B cell (primary cell): ENCODE measurements around the gene COMMD4. TPM values are rescaled to one million over a fixed set of nuclear protein-coding genes. Genes with fewer than 3 reads are reported as not detected.

ENCODE experiments used
- ATAC-seq: fragments of 200-7000 bp; cut with Tn5 transposase; one replicate; pipeline ENCODE4 v1.10.0; 2021; ENCODE audit warnings: low read depth, mild to moderate bottlenecking, moderate number of reproducible peaks, moderate library complexity
- CTCF ChIA-PET: fragments of 350-600 bp; sonication (Branson Sonifier 250); formaldehyde crosslinking; loops from one replicate; lab custom pipeline; 2021; ENCODE audit warnings: antibody characterized with exemption, inconsistent platforms; lab: Charles Lee
- POLR2A ChIA-PET: fragments of 350-600 bp; sonication (Branson Sonifier 250); formaldehyde crosslinking; loops from one replicate; lab custom pipeline; 2021; ENCODE audit warnings: antibody characterized with exemption; lab: Charles Lee
- DNase-seq: peaks from one replicate; pipeline ENCODE4 v3.0.0; 2013
- H2AFZ ChIP-seq: 2 replicates; pipeline ENCODE4 v1.6.1; 2012; ENCODE audit warnings: mild to moderate bottlenecking, low read depth, low read length; ENCODE audit not compliant: insufficient read depth, poor library complexity, severe bottlenecking
- H3K27ac ChIP-seq, 2 donors: 1 replicate in 1 of 2; 2 replicates in 1 of 2; pipeline ENCODE4 v1.5.1; 2012 to 2013; ENCODE audit warnings: low read length in 2 of 2, mild to moderate bottlenecking in 2 of 2, moderate library complexity in 1 of 2
- H3K27me3 ChIP-seq, 4 experiments: fragments of 200-600 bp in 1 of 4; sonication (generic) in 1 of 4; replicated peaks in 1 of 4; 1 replicate in 2 of 4; 2 replicates in 2 of 4; pipeline versions ENCODE4 v1.6.1 to v1.7.0; 2013 to 2016; ENCODE audit warnings: low read length in 3 of 4, mild to moderate bottlenecking in 2 of 4, mixed read lengths in 1 of 4, moderate library complexity in 1 of 4; ENCODE audit not compliant: insufficient read depth in 4 of 4, control insufficient read depth in 3 of 4; ENCODE audit errors: control extremely low read depth in 1 of 4
- H3K36me3 ChIP-seq, 2 experiments: replicated peaks in 1 of 2; 1 replicate in 1 of 2; 2 replicates in 1 of 2; pipeline versions ENCODE4 v1.6.1 to v1.7.1; 2013; ENCODE audit warnings: low read length in 1 of 2; ENCODE audit not compliant: insufficient read depth in 2 of 2, control insufficient read depth in 1 of 2; ENCODE audit errors: control extremely low read depth in 1 of 2, extremely low read depth in 1 of 2
- H3K4me1 ChIP-seq, 2 donors: fragments of 200-600 bp in 1 of 2; sonication (generic) in 1 of 2; 1 replicate in 1 of 2; 2 replicates in 1 of 2; pipeline versions ENCODE4 v1.5.1 to v1.6.1; 2013 to 2017; ENCODE audit warnings: low read length in 2 of 2; ENCODE audit not compliant: control insufficient read depth in 2 of 2, insufficient read depth in 2 of 2
- H3K4me2 ChIP-seq: replicated peaks from 2 replicates; pipeline ENCODE3; 2012; ENCODE audit warnings: mild to moderate bottlenecking, low read depth, low read length; ENCODE audit not compliant: poor library complexity, severe bottlenecking
- H3K4me3 ChIP-seq, 5 experiments: fragments of 200-600 bp in 1 of 5; sonication (generic) in 1 of 5; 1 replicate in 3 of 5; 2 replicates in 2 of 5; pipeline versions ENCODE4 v1.5.1 to v1.7.0; 2011 to 2016; ENCODE audit warnings: low read length in 4 of 5, mild to moderate bottlenecking in 4 of 5, low read depth in 2 of 5, control low read depth in 1 of 5, moderate library complexity in 1 of 5; ENCODE audit not compliant: insufficient read depth in 1 of 5; ENCODE audit errors: control extremely low read depth in 1 of 5, extremely low read depth in 1 of 5
- H3K79me2 ChIP-seq: fragments of 200-600 bp; sonication (generic); one replicate; pipeline ENCODE4 v1.6.0; 2016; ENCODE audit warnings: low read length; ENCODE audit not compliant: control insufficient read depth, insufficient read depth
- H3K9ac ChIP-seq: fragments of 200-600 bp; sonication (generic); 2 replicates; pipeline ENCODE4 v1.6.1; 2017; ENCODE audit warnings: mild to moderate bottlenecking, low read length, moderate library complexity
- H3K9me3 ChIP-seq, 3 donors: one replicate each; pipeline versions ENCODE4 v1.6.1 to v1.7.1; 2013; ENCODE audit warnings: low read length in 2 of 3; ENCODE audit not compliant: control insufficient read depth in 2 of 3, insufficient read depth in 1 of 3; ENCODE audit errors: control extremely low read depth in 1 of 3
- H4K20me1 ChIP-seq: 2 replicates; pipeline ENCODE4 v1.6.0; 2012; ENCODE audit warnings: mild to moderate bottlenecking, low read length; ENCODE audit not compliant: insufficient read depth, control insufficient read depth, poor library complexity, severe bottlenecking
- H3K27ac Mint-ChIP-seq: one replicate; pipeline ENCODE4 v1.8.0; 2021; ENCODE audit warnings: mixed read lengths
- H3K27me3 Mint-ChIP-seq: one replicate; pipeline ENCODE4 v1.8.0; 2021; ENCODE audit warnings: mixed read lengths
- H3K4me1 Mint-ChIP-seq: one replicate; pipeline ENCODE4 v1.8.0; 2021; ENCODE audit warnings: mixed read lengths
- H3K4me3 Mint-ChIP-seq: one replicate; pipeline ENCODE4 v1.8.0; 2021; ENCODE audit warnings: mixed read lengths
- H3K9me3 Mint-ChIP-seq: one replicate; pipeline ENCODE4 v1.8.0; 2022; ENCODE audit warnings: mixed read lengths; ENCODE audit not compliant: insufficient read depth
- CTCF ChIP-seq: fragments of 200-600 bp; IDR thresholded peaks from one replicate; pipeline ENCODE4 v1.8.0; 2022; ENCODE audit warnings: antibody characterized with exemption, mild to moderate bottlenecking
- EZH2 ChIP-seq: IDR thresholded peaks from 2 replicates; pipeline ENCODE4 v1.6.1; 2012; ENCODE audit warnings: borderline replicate concordance, low read depth, mild to moderate bottlenecking, moderate library complexity, low read length; ENCODE audit not compliant: insufficient read depth, poor library complexity, severe bottlenecking
- WGBS: methylation state at CpG from one replicate; pipeline ENCODE4 v1.1.5; 2013; ENCODE audit warnings: missing lambda C conversion rate; ENCODE audit not compliant: insufficient coverage; 5-methylcytosine and 5-hydroxymethylcytosine counted together
- intact Hi-C: fragments of 100-400 bp; cut with micrococcal nuclease; formaldehyde crosslinking; loops from one replicate; pipeline ENCODE4 v1.10.0; 2022
- polyA plus RNA-seq: library from polyadenylated mRNA; depleted of rRNA; stranded (reverse); fragments of >200 nt; gene quantifications from 2 replicates; pipeline ENCODE4 v1.2.3, GENCODE V29; 2012
- total RNA-seq, 2 donors: library from RNA; stranded (reverse); fragments of 120-200 nt in 1 of 2; gene quantifications; 1 replicate in 1 of 2; 2 replicates in 1 of 2; pipeline versions ENCODE4 v1.2.3 to v1.2.4, GENCODE V29; 2013 to 2022

The COMMD4 gene
- total and polyA plus RNA-seq, 2 donors (not counting 1 experiment from before 2014, with no cell fraction given), result 57.9 to 63.5 TPM

- peaks cover 16% of the 10 kb centered on the region for H3K4me1 Mint-ChIP-seq
- Histone ChIP-seq H3K79me2 (no peaks in the 10 kb centered on the region), H3K4me1 (peaks cover 7 to 10% of the 10 kb centered on the region in 2 donors), H3K27me3 (no peaks in the 10 kb centered on the region), H4K20me1 (no peaks in the 10 kb centered on the region), H3K4me3 (no peak overlapping the region), H3K27ac (no peak overlapping the region), H3K9me3 (no peaks in the 10 kb centered on the region), H2AFZ (no peak overlapping the region), H3K9ac (no peak overlapping the region), H3K36me3 (peaks cover 0 to 46% of the 10 kb centered on the region in 2 experiments), H3K4me2 (no peak overlapping the region)
- ChIA-PET CTCF (no interaction called here), POLR2A (no interaction called here)
- no peak overlapping the region for H3K4me3 Mint-ChIP-seq
- no peak for DNase-seq
- intact Hi-C loops, result no loop called here
- H3K9me3 Mint-ChIP-seq, result no peaks in the 10 kb centered on the region
- H3K27ac Mint-ChIP-seq, result no peak overlapping the region
- 98% methylated on average over 9 of the region's 9 CpGs for WGBS
- no peak for ATAC-seq
- TF ChIP-seq CTCF, result no peak
- no peak for TF ChIP-seq EZH2
- no peaks in the 10 kb centered on the region for H3K27me3 Mint-ChIP-seq
These were observed 27.9 kb downstream of the COMMD4 start for GRCh38 chr15:75363786-75364185.

GRCh38 chr15:75364881-75365280 lies 29.0 kb downstream of the COMMD4 start:
- Histone ChIP-seq H3K27ac (no peak overlapping the region), H2AFZ (no peak overlapping the region), H3K27me3 (no peaks in the 10 kb centered on the region), H3K4me3 (no peak overlapping the region), H3K4me1 (peaks cover 13 to 19% of the 10 kb centered on the region in 2 donors), H3K4me2 (no peak overlapping the region), H4K20me1 (no peaks in the 10 kb centered on the region), H3K9me3 (no peaks in the 10 kb centered on the region), H3K9ac (no peak overlapping the region), H3K36me3 (peaks cover 0 to 39% of the 10 kb centered on the region in 2 experiments), H3K79me2 (no peaks in the 10 kb centered on the region)
- no peak overlapping the region for H3K27ac Mint-ChIP-seq
- no peaks in the 10 kb centered on the region for H3K9me3 Mint-ChIP-seq
- TF ChIP-seq EZH2 (no peak), CTCF (no peak)
- ATAC-seq, result no peak
- 96% methylated on average over 3 of the region's 6 CpGs for WGBS
- ChIA-PET POLR2A (no interaction called here), CTCF (interaction anchor here (1.2 kb wide), 1 partner anchor 20 kb away, joined by 3 read pairs; no protein-coding TSS in a partner anchor)
- DNase-seq, result no peak
- peaks cover 27% of the 10 kb centered on the region for H3K4me1 Mint-ChIP-seq
- intact Hi-C loops, result loop anchor here (5.0 kb wide), 1 partner anchor 428 kb away; the partner anchor contains the start of gene COX5A
- H3K4me3 Mint-ChIP-seq, result no peak overlapping the region
- H3K27me3 Mint-ChIP-seq, result no peaks in the 10 kb centered on the region
